GM21390 (cell line): ENCODE data around the gene CLPTM1L.
"Not testable (repeated sequence)": the region's sequence is repeated elsewhere in the genome, so short reads cannot be mapped to it uniquely, and the experiment has no call there.

Experiments used
- ATAC-seq: cut with Tn5 transposase; IDR thresholded peaks from one replicate; pipeline ENCODE4 v1.9.1; 2021; ENCODE audit not compliant: unreplicated experiment

Gene CLPTM1L

DNA sequence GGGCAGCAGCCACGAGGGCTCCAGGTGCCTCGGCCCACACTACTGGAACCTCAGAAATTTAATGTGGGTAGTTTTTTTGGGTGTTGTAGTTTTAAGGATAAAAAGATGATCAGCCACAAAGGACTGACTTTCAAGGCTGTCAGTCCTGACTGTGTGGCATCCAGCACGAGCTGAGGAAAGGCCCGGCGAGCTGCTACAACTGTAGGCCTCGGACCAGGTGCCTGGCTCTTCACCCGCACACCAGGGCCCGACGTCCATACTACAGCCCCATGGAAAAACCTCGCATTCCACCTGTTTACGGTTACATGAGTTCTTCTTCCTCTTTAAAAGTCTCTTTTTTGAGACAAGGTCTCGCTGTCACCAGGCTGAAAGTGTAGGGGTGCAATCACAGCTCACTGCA is 2.6 kb downstream of the CLPTM1L start:
- ATAC-seq = no peak

DNA sequence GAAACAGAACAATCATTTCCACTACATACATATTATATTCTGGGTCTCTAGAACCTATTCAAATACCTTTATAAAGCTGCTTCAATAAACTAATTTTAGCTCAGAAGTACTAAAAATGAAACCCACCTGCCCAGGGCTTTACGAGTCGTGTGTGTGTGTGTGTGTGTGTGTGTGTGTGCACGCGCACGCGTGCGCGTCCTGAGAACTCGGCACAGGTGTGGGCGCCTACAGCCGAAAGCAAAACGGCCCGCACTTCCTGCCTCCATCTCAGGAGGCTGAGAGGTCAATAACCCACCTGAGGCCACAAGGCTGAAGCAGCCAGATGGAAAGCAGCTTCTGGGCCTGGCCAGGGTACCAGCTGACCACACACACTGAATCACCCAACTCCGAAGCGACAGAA is 3.0 kb downstream of the CLPTM1L start:
- no peak for ATAC-seq

- ATAC-seq = not testable (repeated sequence)
Measured at GRCh38 chr5:1339818-1340210, 5.1 kb downstream of the CLPTM1L start.

- ATAC-seq = not testable (repeated sequence)
Measured at GRCh38 chr5:1339139-1339817, 5.6 kb downstream of the CLPTM1L start.

DNA sequence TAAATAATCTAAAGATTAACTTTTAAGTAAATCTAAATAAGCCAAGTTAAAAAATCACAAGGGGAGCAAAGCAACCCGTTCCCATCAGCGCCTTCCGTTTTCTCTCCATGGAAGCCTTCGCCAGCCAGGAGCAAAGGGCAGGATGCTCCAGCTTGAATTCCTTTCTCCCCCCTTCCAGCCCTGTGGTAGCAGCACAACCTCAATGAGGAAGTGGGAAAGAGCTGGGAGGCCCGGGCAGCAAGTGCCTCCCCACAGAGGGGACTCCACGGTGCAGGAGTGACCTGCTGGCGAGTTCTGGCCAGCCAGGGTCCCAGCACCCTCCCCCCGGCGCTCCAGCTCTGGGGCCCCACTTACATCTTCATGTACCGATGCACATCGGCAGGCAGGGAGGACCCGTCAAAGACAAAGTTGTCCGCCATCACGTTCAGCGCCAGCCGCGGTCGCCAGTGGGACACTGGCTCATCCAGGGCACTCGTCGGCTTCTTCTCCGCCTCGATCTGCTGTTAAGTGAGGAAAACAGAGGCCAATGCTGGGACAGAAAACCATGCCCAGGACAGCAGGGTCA is 6.3 kb downstream of the CLPTM1L start:
- no peak for ATAC-seq

GRCh38 chr5:1338196-1338490 is 6.8 kb downstream of the CLPTM1L start:
- ATAC-seq = no peak

DNA sequence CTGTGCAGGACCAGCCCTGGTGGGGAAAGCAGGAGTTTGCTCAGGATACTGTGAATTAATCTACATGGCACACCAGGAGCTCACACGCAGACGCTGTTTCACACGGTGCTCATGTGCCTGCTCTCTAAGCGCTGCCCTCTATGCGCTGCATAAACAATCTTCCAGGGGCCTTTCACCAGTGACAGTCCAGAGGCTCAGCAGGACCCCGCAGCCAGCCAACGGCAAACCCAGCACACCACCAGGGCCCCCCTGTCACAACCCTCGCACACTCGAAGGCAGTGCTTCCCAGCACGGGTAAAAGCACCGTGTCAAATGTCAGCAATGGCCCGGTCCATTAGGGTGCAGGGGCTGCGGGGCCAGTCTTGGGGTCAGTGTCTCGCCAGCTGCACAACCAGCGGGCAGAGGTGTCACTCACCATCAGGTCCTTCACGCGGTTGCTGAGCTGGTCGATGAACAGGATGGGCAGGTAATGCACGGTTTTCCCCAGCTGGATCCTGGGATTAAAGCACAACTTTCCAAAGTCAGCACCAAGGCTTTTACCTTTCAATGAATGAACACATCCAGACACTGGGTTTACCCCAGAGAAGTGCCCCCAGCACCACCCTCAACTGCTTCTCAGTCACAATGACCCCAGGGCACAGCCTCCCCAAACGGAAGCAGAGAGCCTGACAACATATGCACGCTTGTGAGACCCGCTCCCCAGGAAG is 7.3 kb downstream of the CLPTM1L start:
- no peak for ATAC-seq

DNA sequence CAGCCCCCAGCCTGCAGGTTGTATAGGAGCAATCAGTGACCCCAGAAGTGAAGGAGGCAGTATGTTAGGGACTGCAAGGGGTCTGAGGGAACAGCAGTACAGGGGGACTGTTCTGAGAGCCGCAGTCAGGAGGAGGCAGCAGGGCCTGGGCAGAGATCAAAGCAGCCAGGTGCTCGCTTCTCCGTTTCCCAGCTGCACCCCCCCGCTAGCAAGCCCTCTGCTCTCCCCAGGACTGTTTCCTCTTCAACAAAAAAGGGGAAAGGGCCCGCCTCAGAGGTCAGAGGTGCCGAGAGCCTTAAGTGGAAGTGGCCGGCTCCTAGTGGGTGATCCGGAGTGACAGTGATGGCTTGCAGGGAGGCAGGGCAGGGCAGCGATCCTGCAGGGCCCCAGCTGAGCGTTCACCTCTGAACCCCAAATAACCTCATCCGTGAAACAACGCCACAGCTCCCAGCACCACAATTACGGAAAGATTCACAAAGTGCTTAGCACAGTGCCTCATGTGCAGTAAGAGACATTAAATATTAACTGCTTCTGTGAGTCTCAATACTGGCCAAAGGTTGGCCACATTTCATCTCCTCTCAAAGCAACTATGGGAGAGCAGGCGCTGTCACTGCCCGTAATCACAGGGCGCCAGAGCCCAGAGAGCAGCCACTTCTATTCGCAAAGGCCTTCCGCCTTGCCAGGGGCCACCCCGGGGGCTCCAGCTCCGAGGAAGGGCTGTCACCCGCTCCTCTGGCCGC is 8.0 kb downstream of the CLPTM1L start:
- ATAC-seq = no peak

GRCh38 chr5:1336106-1336561 is 8.8 kb downstream of the CLPTM1L start:
- ATAC-seq = no peak

DNA sequence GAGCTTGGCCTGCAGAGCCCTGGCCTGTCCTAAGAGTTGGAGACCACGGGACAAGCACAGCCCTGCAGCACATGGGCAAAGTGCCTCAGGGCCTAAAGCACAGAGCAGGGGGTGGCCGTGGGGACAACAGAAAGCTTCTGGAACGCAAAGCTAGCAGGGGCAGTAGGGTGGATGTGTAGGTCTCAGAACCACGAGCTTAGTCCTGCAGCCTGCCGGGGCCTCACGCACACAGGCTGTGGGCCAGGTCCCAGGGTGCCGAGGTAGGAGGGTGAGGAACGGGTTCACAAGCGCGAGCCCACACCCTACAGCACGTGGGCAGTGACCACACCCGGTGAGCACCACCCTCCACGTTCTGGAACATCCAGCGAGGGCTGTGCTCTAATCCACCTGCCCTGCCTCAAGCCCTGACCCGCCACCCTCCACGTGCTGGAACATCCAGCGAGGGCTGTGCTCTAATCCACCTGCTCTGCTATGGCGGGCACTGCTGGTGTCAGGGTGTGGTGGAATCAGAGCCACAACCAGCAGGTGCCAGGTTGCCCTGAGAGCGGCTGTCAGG is 9.3 kb downstream of the CLPTM1L start:
- no peak for ATAC-seq

GRCh38 chr5:1334831-1335539 is 9.9 kb downstream of the CLPTM1L start:
- no peak for ATAC-seq

- ATAC-seq = no peak
Measured at GRCh38 chr5:1333986-1334385, 10.9 kb downstream of the CLPTM1L start.

DNA sequence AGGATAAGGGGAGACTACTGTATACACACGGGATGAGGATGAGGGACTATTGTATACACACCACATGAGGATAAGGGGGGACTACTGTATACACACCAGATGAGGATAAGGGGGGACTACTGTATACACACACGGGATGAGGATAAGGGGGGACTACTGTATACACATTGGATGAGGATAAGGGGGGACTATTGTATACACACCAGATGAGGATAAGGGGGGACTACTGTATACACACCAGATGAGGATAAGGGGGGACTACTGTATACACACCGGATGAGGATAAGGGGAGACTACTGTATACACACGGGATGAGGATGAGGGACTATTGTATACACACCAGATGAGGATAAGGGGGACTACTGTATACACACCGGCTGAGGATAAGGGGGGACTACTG is 11.6 kb downstream of the CLPTM1L start:
- not testable (repeated sequence) for ATAC-seq

DNA sequence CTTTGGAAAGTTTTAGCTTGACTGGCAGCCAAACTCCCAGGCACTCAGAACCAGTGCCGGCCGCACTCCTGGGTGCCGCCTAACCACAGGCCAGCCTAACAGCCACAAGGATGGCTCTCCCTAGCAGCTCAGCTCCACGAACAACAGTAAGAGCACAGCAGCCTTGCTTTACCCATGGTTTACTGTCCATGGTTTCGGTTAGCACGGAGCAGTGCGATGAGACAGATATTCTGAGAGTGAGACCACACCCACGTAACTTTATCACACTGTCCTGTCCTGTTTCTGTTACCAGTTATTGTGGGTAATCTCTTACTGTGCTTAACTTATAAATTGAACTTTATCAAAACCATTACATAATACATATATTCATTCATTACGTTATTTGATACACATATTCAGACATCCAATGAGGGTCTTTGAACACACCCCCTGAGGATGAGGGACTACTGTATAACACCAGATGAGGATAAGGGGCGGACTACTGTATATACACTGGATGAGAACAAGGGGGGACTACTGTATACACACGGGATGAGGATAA is 12.4 kb downstream of the CLPTM1L start:
- ATAC-seq = no peak

- no peak for ATAC-seq
Measured at GRCh38 chr5:1331861-1332405, 13.0 kb downstream of the CLPTM1L start.

- no peak for ATAC-seq
Measured at GRCh38 chr5:1330847-1331831, 13.8 kb downstream of the CLPTM1L start.

GRCh38 chr5:1330146-1330846 is 14.6 kb downstream of the CLPTM1L start:
- no peak for ATAC-seq

GRCh38 chr5:1329111-1329579 is 15.8 kb downstream of the CLPTM1L start:
- ATAC-seq = no peak
